NCI-H2196 (cell line): ENCODE measurements around the gene TRIM23.
"Not testable (repeated sequence)": the region's sequence is repeated elsewhere in the genome, so short reads cannot be mapped to it uniquely, and the experiment has no call there.

ENCODE experiments used
- DNase-seq: peaks from one replicate; lab custom pipeline; 2025; ENCODE audit not compliant: unreplicated experiment; lab: John Stamatoyannopoulos, UW

The TRIM23 gene

GRCh38 chr5:65624025-65624570 lies at the start of gene TRIM23:
Gene TRIM23, minus strand, starts transcription at chr5:65624333. Its CDS starts 59 bp downstream, at chr5:65624274.
- peak; percentile 73 for DNase-seq

- no peak for DNase-seq
Observed at GRCh38 chr5:65672796-65673195, 48.7 kb upstream of the TRIM23 start.

DNA sequence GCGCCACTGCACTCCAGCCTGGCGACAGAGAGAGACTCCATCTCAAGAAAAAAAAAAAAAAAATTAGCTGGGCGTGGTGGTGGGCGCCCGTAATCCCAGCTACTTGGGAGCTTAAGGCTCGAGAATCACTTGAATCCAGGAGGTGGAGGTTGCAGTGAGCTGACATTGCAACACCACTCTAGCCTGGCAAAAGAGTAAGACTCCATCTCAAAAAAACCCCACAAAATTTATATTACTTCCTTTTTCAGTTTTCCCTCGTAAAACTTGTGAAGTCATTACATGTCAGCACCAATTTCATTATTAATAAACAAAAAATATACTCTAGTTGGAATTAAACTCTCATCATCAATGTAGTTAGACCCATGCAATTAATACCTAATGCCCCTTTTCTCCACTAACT lies 44.6 kb upstream of the TRIM23 start:
- no peak for DNase-seq

DNA sequence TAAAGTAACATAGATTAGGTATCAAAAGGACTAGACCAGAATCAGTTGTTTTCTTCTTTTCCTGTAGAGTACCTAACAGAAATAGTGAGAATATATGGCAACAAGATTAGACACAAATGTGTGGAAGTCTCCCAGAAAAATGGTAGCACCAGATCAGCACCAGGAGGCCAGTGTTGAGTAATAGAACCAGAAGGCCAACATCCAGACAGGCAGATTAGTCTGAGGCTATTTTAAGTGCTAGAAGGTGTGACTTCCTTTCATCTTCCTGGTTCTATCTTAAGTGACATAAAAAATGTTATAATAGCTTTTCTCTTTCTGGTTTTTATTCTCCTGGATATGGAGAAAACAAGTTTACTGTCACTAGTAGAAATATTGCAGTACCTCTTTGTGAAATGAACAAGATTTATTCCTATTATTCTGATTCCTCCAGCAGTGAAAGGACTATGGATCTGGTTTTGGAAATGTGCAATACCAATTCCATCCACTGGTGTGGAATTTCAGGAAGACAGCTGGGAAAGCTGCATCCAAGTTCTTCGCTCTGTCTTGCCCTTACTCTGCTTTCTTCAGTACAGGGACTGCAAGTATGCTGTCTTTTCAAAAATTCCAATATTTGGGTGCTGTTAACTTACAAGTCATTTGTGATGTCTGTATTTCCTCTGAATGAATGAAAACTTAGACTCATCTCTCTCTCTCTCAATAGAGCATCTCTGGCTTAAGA lies 39.8 kb upstream of the TRIM23 start:
- DNase-seq: no peak

DNA sequence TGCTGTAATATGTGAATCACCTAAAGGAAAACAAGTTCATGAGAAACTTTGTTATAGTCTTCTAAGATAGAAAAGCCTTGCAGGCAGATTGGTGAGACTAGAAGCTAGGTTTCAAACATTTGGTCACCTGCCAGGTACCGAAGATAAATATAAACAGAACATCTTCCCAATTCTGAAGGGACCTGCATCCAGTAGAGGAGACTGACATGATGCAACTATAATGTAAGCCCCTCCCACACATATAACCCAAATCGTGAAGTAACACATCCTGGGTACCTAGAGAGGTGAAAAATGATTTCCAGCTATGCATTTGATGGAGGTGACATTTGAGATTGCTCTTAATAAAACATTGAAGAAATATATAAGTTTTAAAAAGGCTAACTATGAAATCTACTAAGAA lies 30.6 kb upstream of the TRIM23 start:
- no peak for DNase-seq

DNA sequence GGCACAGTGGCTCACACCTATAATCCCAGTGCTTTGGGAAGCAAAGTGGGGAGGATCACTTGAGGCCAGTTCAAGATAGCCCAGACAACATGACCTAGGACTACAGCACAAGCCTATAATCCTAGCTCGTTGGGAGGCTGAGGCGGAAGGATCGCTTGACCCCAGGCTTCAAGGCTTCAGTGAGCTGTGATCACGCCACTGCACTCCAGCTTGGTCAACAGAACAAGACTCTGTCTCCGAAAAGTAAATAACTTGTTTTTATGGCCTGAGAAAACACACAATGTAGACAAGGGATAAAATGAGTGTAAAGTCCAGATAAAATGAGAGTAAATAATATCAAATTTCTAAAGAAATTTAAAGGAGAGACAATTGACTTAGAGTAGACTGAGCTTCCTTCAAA lies 27.0 kb upstream of the TRIM23 start:
- DNase-seq: no peak

DNA sequence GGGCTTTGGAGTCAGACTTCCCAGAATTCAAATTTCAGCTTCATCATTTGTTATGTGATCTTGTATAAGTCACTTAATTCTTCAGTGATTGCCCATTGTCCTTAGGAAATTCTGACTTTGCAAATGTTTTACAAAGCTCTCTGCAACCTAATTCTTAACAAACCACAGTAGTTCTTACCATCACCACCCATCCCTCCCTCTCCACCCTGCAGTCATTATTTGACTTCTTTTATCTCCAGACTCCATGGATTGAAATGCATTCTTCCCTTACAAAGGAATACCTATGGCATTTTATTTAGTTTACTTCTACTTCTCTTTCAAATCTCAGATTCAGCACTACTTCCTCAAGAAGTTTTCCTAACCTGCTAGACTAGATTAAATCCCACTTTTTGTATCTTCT lies 23.8 kb upstream of the TRIM23 start:
- DNase-seq: no peak

- no peak for DNase-seq
Observed at GRCh38 chr5:65646938-65647337, 22.8 kb upstream of the TRIM23 start.

DNA sequence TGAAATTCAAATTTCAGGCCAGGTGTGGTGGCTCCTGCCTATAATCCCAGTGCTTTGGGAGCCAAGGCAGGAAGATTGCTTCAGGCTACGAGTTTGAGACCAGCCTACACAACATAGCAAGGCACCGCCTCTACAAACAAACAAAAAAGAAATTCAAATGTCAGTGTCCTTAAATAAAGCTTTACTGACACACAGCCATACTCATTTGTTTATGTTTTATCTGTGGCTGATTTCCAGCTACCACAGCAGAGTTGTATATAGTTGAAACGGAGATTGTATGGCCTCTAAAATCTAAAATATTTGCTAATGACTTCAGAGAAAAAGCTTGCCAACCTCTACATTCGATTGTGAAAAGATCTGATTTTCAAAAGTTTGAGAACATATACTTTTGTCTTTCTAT lies 16.1 kb upstream of the TRIM23 start:
- no peak for DNase-seq

- DNase-seq: no peak
Observed at GRCh38 chr5:65630981-65631380, 6.8 kb upstream of the TRIM23 start.

- no peak for DNase-seq
Observed at GRCh38 chr5:65625743-65626142, 1.6 kb upstream of the TRIM23 start.

- DNase-seq: peak; percentile 73
Observed at GRCh38 chr5:65624571-65625555, 730 bp upstream of the TRIM23 start, which contains the start of the genes SHLD3 and TRAPPC13. Gene SHLD3, plus strand, starts transcription at chr5:65625027. Its CDS starts 4,561 bp downstream, at chr5:65629588. Gene TRAPPC13, plus strand, starts transcription at chr5:65625027. Its CDS starts 34 bp downstream, at chr5:65625061.

- DNase-seq: no peak
Observed at GRCh38 chr5:65623482-65623881, 651 bp downstream of the TRIM23 start.

DNA sequence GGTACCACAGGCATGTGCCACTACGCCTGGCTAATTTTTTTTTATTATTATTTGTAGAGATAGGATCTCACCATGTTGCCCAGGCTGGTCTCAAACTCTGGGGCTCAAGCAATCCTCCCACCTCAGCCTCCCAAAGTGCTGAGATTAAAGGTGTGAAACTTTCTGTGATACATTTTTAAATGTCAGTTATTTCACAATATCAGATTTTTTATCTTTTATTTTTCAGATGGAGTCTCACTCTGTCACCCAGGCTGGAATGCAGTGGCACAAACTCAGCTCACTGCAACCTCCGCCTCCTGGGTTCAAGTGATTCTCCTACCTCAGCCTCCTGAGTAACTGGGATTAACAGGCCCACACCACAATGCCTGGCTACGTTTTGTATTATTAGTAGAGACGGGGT lies 2.2 kb downstream of the TRIM23 start:
- DNase-seq: not testable (repeated sequence)

DNA sequence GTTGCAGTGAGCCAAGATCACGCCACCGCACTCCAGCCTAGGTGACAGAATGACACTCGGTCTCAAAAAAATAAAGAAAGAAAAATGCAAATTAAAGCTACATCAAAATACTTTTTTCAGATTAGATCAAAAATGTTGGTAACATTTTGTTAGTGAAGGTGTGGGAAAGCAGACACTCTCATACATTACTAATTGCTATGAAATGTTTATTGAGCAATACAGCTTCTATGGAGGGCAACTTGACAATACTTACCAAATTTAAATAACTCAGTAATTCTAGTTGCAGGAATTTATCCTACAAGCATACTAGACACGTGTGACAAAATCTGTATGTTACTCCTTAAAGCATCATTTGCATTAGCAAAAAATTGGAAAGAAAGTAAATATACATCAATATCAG lies 4.1 kb downstream of the TRIM23 start:
- DNase-seq: no peak

DNA sequence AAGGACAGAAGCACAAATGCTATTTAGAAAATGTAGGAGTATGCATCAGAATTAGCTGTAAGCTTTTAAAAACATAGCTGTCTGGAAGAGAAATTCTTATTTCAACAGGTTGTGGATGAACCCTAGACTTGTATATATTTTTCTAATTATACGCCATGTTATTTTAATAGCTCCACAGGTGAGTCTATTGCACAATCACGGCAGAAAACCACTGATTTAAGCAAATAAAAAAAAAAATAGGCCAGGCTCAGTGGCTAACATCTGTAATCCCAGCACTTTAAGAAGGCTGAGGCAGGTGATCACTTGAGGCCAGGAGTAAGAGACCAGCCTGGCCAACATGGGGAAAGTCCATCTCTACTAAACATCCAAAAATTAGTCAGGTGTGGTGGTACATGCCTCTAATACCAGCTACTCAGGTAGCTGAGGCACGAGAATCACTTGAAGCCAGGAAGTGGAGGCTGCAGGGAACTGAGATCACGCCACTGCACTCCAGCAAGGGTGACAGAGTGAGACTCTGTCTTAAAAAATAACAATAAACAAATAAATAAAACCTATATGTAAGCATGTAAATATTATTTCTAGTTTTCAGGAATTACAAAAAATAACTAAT lies 11.7 kb downstream of the TRIM23 start:
- DNase-seq: no peak

DNA sequence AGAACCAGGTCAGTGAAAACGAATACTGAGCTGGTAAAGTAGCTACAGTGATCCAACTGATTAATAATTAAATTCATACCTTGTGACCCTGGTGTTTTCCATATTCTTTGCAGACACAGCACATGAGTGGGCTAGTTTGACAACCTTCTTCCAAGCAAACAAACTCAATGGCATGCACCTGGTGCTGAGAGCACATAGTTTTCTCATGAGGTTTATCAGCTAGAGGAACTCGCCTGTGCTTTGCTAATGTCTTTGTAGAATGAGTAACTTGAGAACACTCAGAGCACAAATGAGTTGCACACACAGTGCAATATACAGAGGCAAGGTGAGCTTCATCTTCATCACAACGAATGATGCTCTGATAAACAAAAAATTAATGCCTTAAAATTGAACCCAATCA lies 12.6 kb downstream of the TRIM23 start:
- DNase-seq: peak; percentile 26

- not testable (repeated sequence) for DNase-seq
Observed at GRCh38 chr5:65601761-65602160, 22.4 kb downstream of the TRIM23 start.

DNA sequence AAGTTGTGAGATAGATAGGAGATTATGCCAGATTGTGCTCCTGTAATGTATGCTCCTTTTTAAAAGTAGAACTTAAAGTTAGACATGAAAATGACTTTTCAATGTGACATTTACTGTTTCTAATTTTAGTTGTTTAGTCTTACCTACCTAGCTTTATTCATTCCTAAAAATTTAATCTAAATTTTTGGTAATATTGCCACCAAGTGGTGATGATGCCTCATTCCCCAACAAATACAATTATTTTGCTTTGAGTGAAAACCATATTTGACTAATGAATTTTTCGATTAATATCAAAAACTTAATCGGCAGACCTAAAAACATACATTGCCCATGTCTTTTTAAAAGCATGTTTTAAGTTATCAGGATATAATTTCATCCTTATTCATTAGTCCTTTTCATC lies 35.4 kb downstream of the TRIM23 start:
- no peak for DNase-seq

- DNase-seq: no peak
Observed at GRCh38 chr5:65577141-65577540, 47.0 kb downstream of the TRIM23 start.

DNA sequence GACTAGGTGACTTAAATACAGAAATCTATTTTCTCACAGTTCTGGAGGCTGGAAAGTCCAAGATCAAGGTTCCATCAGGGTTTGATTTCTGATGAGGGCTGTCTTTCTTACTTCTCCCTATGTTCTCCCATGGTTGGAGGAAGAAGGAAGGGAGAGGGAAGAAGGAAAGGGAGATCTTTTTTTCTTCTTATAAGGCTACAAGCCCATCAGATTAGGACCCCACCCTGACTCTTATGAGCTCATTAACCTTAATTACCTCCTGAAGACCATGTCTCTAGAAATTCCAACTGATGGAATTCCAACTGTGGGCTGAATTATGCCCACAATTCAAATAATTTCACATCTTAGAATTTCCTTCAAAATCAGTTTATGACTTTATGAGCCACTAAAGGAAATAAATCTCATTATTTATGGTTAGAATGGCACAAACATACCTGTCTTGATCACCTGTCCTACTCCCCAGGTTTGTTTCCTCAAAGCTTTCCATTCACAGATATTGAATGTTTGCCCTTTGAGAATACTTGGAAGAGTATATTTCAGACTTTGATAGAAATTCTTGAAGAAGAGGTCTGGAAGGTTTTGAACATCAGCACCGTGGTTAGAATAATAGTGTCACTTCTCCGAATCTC lies 53.4 kb downstream of the TRIM23 start:
- DNase-seq: no peak
